ENCODE results near the gene DDR1.
"Not testable (repeated sequence)": the region's sequence is repeated elsewhere in the genome, so short reads cannot be mapped to it uniquely, and the experiment has no call there.

The DDR1 gene

GRCh38 chr6:30894381-30894780, 10.1 kb downstream of the DDR1 start:
- no peak for DNase-seq (ENCODE audit: low spot score)

- DNase-seq (ENCODE audit: low spot score) = no peak
Measured at GRCh38 chr6:30894935-30895334, 10.6 kb downstream of the DDR1 start.

- no peak for DNase-seq (ENCODE audit: low spot score)
Measured at GRCh38 chr6:30895343-30895742, 11.0 kb downstream of the DDR1 start.

GRCh38 chr6:30896541-30896940, 12.2 kb downstream of the DDR1 start:
- DNase-seq (ENCODE audit: low spot score) = no peak

GRCh38 chr6:30897882-30898281, 13.6 kb downstream of the DDR1 start:
- DNase-seq (ENCODE audit: low spot score) = no peak

GRCh38 chr6:30898750-30899360, 14.5 kb downstream of the DDR1 start:
- no peak for DNase-seq (ENCODE audit: low spot score)

- no peak for DNase-seq (ENCODE audit: low spot score)
Measured at GRCh38 chr6:30900863-30901417, 16.6 kb downstream of the DDR1 start.

GRCh38 chr6:30901436-30901835, 17.1 kb downstream of the DDR1 start:
- no peak for DNase-seq (ENCODE audit: low spot score)

- not testable (repeated sequence) for DNase-seq (ENCODE audit: low spot score)
Measured at GRCh38 chr6:30902196-30902595, 17.9 kb downstream of the DDR1 start.

GRCh38 chr6:30902709-30903108, 18.4 kb downstream of the DDR1 start:
- DNase-seq (ENCODE audit: low spot score) = no peak

GRCh38 chr6:30903236-30903635, 18.9 kb downstream of the DDR1 start:
- no peak for DNase-seq (ENCODE audit: low spot score)

GRCh38 chr6:30907290-30907757, 23.0 kb downstream of the DDR1 start:
- DNase-seq (ENCODE audit: low spot score) = not testable (repeated sequence)

GRCh38 chr6:30907758-30908591, 23.7 kb downstream of the DDR1 start, which contains the start of gene GTF2H4:
GTF2H4 (plus strand) TSS chr6:30908207.
- peak; percentile 97 for DNase-seq (ENCODE audit: low spot score)

- DNase-seq (ENCODE audit: low spot score) = no peak
Measured at GRCh38 chr6:30908700-30909099, 24.4 kb downstream of the DDR1 start.

GRCh38 chr6:30910473-30910872, 26.2 kb downstream of the DDR1 start:
- DNase-seq (ENCODE audit: low spot score) = not testable (repeated sequence)

GRCh38 chr6:30912746-30913520, 28.6 kb downstream of the DDR1 start:
- DNase-seq (ENCODE audit: low spot score) = no peak

- no peak for DNase-seq (ENCODE audit: low spot score)
Measured at GRCh38 chr6:30913721-30914075, 29.4 kb downstream of the DDR1 start.

GRCh38 chr6:30914076-30914853, 29.9 kb downstream of the DDR1 start, which contains the start of gene VARS2:
VARS2 (plus strand) TSS chr6:30914238; CDS start chr6:30914837, 599 bp downstream.
- DNase-seq (ENCODE audit: low spot score) = peak; percentile 95

- DNase-seq (ENCODE audit: low spot score) = no peak
Measured at GRCh38 chr6:30914854-30915590, 30.7 kb downstream of the DDR1 start.

- DNase-seq (ENCODE audit: low spot score) = peak; percentile 87
Measured at GRCh38 chr6:30915591-30915946, 31.2 kb downstream of the DDR1 start.

GRCh38 chr6:30917041-30917440, 32.7 kb downstream of the DDR1 start:
- no peak for DNase-seq (ENCODE audit: low spot score)

All from globus pallidus (tissue), 1 donor.